HG03521 (cell line): ENCODE results near the gene DBNDD1.
"Not testable (repeated sequence)": the region's sequence is repeated elsewhere in the genome, so short reads cannot be mapped to it uniquely, and the experiment has no call there.

Experiments
- ATAC-seq: cut with Tn5 transposase; IDR thresholded peaks from one replicate; pipeline ENCODE4 v1.9.1; 2021; ENCODE audit warnings: mild to moderate bottlenecking, moderate library complexity; ENCODE audit not compliant: unreplicated experiment

The DBNDD1 gene

GRCh38 chr16:90012991-90013745, 6.1 kb downstream of the DBNDD1 start:
- ATAC-seq: no peak

GRCh38 chr16:90011908-90012501, 7.3 kb downstream of the DBNDD1 start:
- no peak for ATAC-seq

DNA sequence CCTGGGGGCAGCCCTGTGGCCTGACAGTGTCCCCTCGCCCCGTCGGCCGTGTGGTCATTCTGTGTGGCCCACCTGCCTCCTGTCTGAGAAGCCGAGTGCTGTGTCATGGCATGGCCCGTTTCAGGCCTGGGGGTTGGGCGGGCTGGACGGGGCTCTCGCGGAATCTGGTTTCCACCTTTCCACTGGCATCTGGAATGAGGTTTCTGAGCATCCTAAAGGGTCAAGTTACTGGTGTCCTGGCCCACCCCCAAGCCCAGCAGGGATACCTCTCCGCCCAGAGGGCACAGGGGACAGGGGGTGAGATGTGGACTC, 7.8 kb downstream of the DBNDD1 start:
- no peak for ATAC-seq

- ATAC-seq: no peak
Measured at GRCh38 chr16:90010676-90011507, 8.4 kb downstream of the DBNDD1 start.

DNA sequence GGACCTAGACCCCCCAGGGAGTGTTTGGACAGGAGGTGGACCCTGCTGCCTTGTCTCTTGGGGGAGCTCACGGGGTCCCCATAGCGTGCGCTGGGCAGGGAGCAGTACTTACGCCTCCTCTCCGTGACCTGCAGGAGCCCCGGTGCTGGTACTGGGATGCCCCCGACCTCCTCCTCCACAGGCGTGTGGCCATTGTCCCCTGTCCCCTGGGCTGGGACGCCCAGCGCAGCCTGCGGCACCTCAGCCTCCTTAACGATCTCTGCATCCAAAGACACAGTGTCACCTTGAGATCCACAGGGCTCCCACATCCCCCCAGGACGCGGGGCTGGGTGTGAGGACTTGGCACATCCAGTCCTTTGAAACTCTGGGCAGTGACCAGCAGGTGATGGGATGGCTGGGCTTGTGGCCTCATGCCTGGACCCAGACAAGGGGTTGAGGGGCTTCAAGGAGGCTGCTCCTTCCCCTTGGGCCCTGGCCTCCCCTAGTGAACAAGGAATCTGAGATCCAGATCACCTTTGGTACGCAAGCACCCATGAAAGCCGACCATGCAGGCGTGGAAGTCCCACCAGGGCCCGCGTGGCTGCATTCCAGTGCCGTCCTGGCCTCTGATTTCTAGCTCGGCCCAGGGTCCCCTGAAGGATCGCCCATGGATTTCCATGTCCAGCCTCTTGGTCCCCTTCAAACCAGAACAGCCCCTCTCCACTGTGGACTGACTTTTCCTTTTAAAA, 9.9 kb downstream of the DBNDD1 start:
- ATAC-seq: no peak

DNA sequence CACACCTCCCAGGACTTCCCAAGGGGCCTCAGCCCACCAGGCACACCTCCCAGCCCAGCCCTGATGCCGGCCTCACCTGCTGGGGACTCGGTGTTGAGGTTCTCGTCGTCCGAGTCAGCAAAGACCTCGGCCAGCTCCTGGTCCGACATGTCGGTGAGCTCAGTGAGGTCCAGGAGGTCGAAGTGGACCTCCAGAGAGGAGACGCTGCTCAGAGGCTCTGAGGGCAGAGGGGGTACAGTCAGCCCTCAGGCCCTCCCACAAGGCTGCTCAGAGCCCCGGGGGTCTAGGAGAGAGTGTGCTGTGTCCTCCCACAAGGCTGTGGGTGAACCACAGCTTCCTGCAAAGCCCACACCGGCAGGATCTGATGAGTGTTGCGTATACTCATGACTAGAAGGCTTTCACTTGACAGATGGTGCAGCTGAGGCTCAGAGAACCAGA, 10.5 kb downstream of the DBNDD1 start:
- ATAC-seq: no peak

- ATAC-seq: not testable (repeated sequence)
Measured at GRCh38 chr16:90007635-90008234, 11.5 kb downstream of the DBNDD1 start.

DNA sequence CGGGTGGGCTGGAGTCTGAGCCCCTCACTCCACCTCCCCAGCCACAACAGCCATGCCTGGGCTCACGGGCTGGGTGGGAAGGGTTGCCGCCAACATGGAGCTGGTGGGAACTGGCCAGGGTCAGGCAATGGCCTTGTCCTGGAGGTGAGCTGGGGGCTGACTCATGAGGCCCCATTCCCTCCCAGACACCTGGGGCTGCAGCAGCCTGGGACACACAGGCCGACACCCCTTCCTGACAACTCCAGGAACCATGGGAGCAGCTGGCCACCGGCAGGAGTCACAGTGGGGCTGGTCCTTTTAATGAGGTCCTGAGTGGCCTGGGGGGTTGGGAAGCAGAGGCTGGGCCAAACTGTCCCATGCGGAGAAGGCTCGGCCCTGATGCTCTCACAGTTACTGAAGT, 12.2 kb downstream of the DBNDD1 start:
- no peak for ATAC-seq

GRCh38 chr16:90005956-90006663, 13.1 kb downstream of the DBNDD1 start:
- no peak for ATAC-seq

DNA sequence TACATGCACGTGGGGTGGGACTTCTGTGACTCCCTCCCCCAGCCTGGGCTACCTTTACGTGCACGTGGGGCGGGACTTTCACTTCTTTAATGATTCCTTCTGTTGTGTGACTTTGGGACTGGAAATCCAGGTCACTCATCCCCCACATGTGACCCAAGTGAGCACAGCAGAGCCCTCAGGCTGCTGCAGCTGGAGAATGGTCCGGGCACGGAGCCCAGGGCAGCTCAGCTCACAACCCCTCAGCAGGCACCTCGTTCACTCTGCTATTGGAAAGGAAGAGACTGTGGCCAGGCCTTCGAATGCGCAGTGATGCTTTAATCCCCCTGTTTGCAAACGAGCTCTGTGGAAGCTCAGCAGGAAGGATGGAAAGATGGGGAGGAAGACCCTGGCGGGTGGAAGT, 14.7 kb downstream of the DBNDD1 start:
- ATAC-seq: no peak

- no peak for ATAC-seq
Measured at GRCh38 chr16:90002759-90003158, 16.5 kb downstream of the DBNDD1 start.

- ATAC-seq: no peak
Measured at GRCh38 chr16:90001761-90002503, 17.3 kb downstream of the DBNDD1 start.

- ATAC-seq: no peak
Measured at GRCh38 chr16:90000733-90001427, 18.4 kb downstream of the DBNDD1 start.

DNA sequence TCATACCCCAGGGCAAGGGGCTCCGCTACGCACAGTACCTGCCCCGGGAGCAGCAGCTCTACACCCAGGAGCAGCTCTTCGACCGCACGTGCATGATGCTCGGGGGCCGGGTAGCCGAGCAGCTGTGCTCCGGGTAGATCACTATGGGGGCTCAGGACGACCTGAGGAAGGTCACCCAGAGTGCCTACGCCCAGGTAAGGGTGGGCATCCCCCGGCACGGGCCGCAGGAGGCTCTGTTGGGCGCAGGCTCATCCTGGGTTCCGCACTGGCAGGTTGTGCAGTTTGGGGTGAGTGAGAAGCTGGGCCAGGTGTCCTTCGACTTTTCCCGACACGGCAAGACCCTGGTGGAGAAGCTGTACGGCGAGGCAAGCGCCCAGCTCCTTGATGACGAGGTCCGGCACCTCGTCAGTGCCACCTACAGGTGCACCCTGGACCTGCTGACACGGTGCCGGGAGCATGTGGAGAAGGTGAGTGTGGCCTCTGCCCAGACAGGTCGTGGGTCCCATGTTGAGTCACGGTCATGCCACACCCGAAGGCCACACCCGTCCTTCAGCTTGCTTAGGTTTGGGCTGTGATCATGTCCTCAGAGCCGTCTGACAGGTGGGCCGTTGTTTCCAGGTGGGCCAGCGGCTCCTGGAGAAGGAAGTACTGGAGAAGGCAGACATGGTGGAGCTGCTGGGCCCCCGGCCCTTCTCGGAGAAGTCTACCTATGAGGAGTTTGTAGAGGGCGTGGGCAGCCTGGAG, 19.3 kb downstream of the DBNDD1 start:
- ATAC-seq: no peak

DNA sequence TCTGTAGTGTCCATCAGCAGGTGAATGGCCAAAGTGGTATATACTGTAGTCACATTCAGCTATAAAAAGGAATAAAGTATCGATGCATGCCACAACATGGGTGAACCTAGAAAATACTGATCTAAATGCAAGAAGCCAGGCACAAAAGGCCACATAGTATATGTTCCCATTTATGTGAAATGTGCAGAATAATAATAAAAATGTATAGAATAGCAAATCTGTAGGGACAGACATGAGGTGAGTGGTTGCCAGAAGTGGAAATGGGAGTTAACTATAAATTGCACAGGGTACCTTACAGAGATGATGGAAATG, 23.1 kb downstream of the DBNDD1 start:
- no peak for ATAC-seq

- ATAC-seq: not testable (repeated sequence)
Measured at GRCh38 chr16:89995475-89996177, 23.6 kb downstream of the DBNDD1 start.

DNA sequence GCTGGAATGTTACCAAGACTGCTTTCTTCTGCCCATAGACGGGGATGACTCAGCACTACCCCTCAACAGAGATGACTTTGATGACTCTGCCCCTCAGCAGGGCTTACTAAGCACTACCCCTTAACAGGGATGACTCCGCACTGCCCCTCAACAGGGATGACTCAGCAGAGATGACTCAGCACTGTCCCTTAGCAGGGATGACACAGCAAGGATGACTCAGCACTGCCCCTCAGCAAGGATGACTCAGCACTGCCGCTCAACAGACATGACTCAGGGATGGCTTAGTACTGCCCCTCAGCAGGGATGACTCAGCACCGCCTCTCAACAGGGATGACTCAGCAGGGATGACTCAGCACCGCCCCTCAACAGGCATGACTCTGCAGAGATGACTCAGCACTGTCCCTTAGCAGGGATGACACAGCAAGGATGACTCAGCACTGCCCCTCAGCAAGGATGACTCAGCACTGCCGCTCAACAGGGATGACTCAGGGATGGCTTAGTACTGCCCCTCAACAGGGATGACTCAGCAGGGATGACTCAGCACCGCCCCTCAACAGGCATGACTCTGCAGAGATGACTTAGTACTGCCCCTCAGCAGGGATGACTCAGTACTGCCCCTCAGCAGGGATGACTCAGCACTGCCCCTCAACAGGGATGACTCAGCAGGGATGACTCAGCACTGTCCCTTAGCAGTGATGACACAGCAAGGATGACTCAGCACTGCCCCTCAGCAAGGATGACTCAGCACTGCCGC, 24.4 kb downstream of the DBNDD1 start:
- ATAC-seq: not testable (repeated sequence)
